ENCODE results near the gene ZC2HC1C.

The ZC2HC1C gene

DNA sequence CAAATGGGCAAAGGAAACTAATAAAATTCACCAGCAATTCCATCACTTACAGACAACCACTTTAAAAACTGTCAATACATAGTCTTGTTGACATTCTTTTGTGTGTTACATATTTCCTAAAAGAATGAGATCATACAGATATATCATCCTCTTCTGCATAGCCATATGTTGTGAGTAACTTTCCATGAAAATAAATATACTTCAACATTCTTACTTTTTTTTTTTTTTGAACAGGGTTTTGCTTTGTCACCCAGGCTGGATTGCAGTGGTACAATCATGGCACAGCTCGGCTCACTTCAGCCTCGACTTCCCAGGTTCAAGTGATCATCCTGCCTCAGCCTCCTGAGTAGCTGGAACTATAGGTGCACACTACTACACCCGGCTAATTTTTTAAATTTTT is 20.9 kb downstream of the ZC2HC1C start:
- H3K4me3 ChIP-seq (ENCODE audit: low read depth, low read length): no peak overlapping the region

- no peak overlapping the region for H3K4me3 ChIP-seq (ENCODE audit: low read depth, low read length)
Measured at GRCh38 chr14:75091251-75091650, 21.8 kb downstream of the ZC2HC1C start.

- no peak overlapping the region for H3K4me3 ChIP-seq (ENCODE audit: low read depth, low read length)
Measured at GRCh38 chr14:75092698-75093097, 23.3 kb downstream of the ZC2HC1C start.

- H3K4me3 ChIP-seq (ENCODE audit: low read depth, low read length): no peak overlapping the region
Measured at GRCh38 chr14:75094896-75095295, 25.5 kb downstream of the ZC2HC1C start.

DNA sequence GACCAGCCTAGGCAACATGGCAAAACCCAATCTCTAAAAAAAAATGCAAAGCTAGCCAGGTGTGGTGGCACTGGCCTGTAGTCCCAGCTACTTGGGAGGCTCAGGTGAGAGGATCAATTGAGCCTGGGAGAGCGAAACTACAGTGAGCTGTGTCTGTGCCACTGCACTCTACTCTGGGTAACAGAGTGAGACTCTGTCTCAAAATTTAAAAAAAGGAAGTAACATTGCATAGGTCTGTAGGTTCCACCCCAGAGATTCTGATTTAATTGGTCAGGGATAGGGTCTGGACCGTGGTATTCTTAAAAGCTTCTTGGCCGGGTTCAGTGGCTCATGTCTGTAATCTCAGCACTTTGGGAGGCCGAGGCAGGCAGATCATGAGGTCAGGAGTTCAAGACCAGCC is 26.2 kb downstream of the ZC2HC1C start:
- no peak overlapping the region for H3K4me3 ChIP-seq (ENCODE audit: low read depth, low read length)

GRCh38 chr14:75096959-75097358 is 27.5 kb downstream of the ZC2HC1C start:
- H3K4me3 ChIP-seq (ENCODE audit: low read depth, low read length): no peak overlapping the region

GRCh38 chr14:75098212-75098611 is 28.8 kb downstream of the ZC2HC1C start:
- H3K4me3 ChIP-seq (ENCODE audit: low read depth, low read length): no peak overlapping the region

- no peak overlapping the region for H3K4me3 ChIP-seq (ENCODE audit: low read depth, low read length)
Measured at GRCh38 chr14:75098682-75099081, 29.2 kb downstream of the ZC2HC1C start.

DNA sequence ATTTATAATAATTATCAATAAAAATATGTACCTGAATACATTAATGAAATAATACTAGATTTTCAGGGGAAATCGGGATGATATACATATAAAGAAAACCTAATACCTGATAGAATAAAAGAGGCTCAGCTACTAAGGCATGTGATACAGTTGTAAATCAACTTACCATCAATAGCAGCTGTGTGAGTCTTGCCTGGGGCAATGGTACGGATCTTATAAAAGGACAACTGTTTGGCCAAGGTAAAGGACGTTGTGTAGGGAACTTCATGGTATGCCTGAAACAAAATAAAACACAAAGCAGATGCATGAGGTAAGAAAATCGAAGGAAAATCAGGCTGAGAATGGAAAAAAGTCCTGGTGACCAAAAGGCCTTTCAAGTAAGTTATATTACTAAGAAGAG is 32.0 kb downstream of the ZC2HC1C start:
- no peak overlapping the region for H3K4me3 ChIP-seq (ENCODE audit: low read depth, low read length)

DNA sequence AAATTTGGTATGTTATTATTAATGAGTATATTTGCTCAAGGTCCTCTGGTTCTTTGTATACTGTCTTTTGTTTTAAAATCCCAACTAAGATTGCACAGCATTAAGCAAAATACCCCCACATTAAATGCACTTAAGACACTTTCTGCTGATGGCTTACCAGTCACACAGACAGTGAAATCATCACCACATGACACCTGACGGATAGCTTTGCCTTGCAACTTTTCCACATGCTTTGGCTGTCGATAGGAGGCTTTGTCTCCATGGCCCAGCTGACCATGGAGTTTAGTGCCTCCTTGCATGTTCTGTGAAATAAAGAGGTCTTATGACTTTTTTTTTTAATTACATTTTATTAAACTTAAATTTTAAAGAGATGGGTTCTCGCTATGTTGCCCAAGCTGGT is 37.7 kb downstream of the ZC2HC1C start:
- H3K4me3 ChIP-seq (ENCODE audit: low read depth, low read length): no peak overlapping the region

- H3K4me3 ChIP-seq (ENCODE audit: low read depth, low read length): no peak overlapping the region
Measured at GRCh38 chr14:75109877-75110276, 40.4 kb downstream of the ZC2HC1C start.

GRCh38 chr14:75113932-75114539 is 44.6 kb downstream of the ZC2HC1C start:
- no peak overlapping the region for H3K4me3 ChIP-seq (ENCODE audit: low read depth, low read length)

GRCh38 chr14:75119056-75119455 is 49.6 kb downstream of the ZC2HC1C start:
- no peak overlapping the region for H3K4me3 ChIP-seq (ENCODE audit: low read depth, low read length)

DNA sequence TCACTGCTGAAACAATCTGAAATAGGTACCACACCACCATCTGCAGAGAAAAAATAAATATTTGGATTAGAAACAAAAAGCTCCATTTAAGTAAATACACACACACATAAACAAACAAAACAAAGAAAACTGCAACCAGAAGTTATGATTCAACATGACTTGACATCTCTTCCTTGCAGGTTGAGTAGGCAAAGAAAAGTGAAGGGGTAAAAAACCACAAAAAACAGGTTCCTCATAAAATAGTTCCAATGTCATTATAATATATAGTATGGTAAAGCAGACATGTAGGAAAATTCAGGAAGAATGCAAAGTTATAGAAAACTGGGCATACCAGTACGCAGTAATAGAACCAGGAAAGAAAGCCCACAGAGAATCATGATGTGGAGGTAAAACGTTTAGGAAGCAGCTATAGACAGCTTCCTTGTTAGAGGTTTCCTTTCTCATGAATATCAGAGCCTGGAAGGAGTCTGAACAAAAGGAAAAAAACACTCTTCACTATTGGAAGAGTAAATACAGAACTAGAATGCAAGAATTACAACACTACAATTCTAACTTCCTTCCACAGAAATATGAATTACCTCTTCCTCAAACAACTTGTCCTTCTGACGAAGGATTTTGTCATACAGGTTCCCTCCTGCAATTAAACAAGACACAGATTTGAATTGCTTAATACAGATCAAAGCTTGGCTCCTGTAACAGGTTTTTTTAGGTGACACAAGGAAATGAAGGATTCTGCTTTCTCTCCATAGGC is 51.3 kb downstream of the ZC2HC1C start:
- no peak overlapping the region for H3K4me3 ChIP-seq (ENCODE audit: low read depth, low read length)

DNA sequence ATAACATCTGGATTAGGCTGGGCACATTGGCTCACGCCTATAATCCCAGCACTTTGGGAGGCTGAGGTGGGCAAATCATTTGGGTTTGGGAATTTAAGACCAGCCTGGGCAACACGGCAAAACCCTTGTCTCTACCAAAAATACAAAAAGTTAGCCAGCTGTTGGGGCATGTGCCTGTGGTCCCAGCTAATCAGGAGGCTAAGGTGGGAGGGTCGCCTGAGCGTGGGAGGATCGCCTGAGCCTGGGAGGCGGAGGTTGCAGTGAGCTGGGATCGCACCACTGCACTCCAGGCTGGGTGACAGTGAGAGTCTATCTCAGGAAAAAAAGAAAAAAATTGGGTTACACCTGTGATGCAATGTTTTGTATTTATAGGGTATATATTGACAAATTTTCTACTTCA is 52.1 kb downstream of the ZC2HC1C start:
- no peak overlapping the region for H3K4me3 ChIP-seq (ENCODE audit: low read depth, low read length)

DNA sequence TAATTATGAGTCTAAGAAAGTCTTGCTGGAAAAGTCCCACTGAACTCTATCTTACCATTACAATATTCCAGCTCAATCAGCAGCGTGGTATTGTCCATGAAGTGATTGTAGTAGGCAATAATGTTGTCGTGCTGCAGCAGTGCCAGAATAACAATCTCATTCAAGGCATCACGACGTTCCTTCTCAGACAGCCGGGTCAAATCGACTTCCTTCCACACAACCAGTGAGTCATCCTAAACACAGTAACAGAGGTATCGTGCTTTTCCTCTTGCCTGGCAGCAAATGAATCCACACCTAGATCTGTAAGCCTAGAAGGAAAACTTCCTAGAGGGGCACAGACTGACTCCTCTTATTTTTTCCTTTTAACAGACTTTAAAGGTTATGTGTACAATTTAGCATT is 54.5 kb downstream of the ZC2HC1C start:
- no peak overlapping the region for H3K4me3 ChIP-seq (ENCODE audit: low read depth, low read length)

DNA sequence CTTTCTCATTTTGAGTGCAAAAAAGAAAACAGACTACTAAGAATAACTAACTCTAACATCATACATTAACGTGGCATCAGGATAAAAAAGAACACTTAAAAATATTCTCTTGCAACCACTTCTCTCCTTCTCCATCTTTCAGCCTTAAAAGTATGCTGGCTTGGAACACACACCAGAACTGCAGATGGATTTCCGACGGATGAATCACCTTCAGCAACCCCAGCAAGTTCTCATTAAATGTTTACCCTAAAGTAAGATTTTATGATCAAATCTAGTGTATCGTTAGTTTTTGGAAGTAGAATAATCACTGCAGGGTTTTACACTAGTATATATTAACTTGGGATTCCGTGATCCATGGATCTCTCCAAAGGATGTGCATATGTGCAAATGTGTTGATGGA is 56.2 kb downstream of the ZC2HC1C start:
- H3K4me3 ChIP-seq (ENCODE audit: low read depth, low read length): no peak overlapping the region

DNA sequence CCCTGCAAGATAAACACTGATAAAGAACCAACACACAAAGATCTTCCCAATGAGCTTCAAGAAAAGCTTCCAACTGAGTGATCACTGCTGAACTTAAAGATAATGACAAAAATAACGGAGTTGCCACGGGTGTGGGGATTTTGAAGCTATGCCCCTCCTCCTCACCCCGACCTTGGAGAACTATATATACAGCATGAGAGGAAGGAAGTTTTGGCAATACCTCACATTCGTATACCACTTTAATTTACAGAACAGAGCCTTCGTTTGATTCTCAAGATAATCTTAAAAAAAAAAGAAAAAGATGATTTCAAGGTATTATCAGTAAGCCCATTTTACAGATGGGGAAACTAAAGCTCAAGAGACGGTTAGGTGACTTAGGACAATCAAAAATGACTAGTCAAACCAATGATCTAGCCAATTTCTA is 56.7 kb downstream of the ZC2HC1C start:
- H3K4me3 ChIP-seq (ENCODE audit: low read depth, low read length): peak overlapping the region; percentile 94

GRCh38 chr14:75126679-75127473 is 57.4 kb downstream of the ZC2HC1C start, which contains the start of gene NEK9:
Gene NEK9, minus strand, starts transcription at chr14:75127048. Its CDS starts 127 bp downstream, at chr14:75126921.
- H3K4me3 ChIP-seq (ENCODE audit: low read depth, low read length): peak within 1 kb of the TSS; percentile 94

DNA sequence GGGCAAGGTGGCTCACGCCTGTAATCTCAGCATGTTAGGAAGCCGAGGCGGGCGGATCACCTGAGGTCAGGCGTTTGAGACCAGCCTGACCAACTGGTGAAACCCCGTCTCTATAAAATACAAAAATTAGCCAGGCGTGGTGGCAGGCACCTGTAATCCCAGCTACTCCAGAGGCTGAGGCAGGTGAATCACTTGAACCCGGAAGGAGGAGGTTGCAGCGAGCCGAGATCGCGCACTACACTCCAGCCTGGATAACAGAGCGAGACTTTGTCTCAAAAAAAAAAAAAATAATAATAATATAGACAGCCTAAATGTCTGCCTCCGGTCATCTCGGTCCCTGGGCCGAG is 58.0 kb downstream of the ZC2HC1C start:
- H3K4me3 ChIP-seq (ENCODE audit: low read depth, low read length): peak overlapping the region; percentile 94

- no peak overlapping the region for H3K4me3 ChIP-seq (ENCODE audit: low read depth, low read length)
Measured at GRCh38 chr14:75127903-75128595, 58.6 kb downstream of the ZC2HC1C start.

All from iPS-11a (cell line).